ENCODE measurements around the gene RCBTB2.

RCBTB2 gene

DNA sequence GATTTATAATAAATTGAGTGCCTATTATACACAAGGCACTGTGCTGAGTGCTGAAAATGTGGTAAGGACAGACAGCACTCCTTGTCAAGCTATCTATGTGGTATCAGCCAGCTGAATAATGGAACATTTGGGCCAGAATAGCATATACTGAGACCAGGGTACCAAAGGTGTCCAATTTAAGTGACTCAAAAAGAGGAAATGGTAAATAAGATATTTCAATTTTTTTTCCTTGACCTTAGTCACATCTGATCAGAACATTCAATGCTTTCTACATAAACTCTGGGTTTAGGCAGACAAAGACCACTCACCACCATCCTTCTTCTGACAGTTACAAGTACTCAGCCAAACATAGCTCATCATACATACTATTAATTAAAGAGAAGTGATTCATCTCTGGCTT is 43.2 kb downstream of the RCBTB2 start:
- in situ Hi-C loops (cut with HindIII; ENCODE audit: low sequenced_read_pairs), result no loop called here
- no peak overlapping the region for H3K4me3 ChIP-seq (ENCODE audit: low read depth, low read length)
- TF ChIP-seq, protein P1, sequence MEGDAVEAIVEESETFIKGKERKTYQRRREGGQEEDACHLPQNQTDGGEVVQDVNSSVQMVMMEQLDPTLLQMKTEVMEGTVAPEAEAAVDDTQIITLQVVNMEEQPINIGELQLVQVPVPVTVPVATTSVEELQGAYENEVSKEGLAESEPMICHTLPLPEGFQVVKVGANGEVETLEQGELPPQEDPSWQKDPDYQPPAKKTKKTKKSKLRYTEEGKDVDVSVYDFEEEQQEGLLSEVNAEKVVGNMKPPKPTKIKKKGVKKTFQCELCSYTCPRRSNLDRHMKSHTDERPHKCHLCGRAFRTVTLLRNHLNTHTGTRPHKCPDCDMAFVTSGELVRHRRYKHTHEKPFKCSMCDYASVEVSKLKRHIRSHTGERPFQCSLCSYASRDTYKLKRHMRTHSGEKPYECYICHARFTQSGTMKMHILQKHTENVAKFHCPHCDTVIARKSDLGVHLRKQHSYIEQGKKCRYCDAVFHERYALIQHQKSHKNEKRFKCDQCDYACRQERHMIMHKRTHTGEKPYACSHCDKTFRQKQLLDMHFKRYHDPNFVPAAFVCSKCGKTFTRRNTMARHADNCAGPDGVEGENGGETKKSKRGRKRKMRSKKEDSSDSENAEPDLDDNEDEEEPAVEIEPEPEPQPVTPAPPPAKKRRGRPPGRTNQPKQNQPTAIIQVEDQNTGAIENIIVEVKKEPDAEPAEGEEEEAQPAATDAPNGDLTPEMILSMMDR (IDR thresholded peaks at IDR 0.05; ENCODE audit: low read depth, low read length, missing control alignments), result no peak
- no peak for DNase-seq (ENCODE audit: low read depth)

- in situ Hi-C loops (cut with HindIII; ENCODE audit: low sequenced_read_pairs), result no loop called here
- no peak for DNase-seq (ENCODE audit: low read depth)
- no peak overlapping the region for H3K4me3 ChIP-seq (ENCODE audit: low read depth, low read length)
- TF ChIP-seq, protein P1 (IDR thresholded peaks at IDR 0.05; ENCODE audit: low read depth, low read length, missing control alignments), result no peak
These were observed 43.9 kb downstream of the RCBTB2 start for GRCh38 chr13:48488995-48489394.

GRCh38 chr13:48487968-48488367 is 44.9 kb downstream of the RCBTB2 start:
- H3K4me3 ChIP-seq (ENCODE audit: low read depth, low read length), result no peak overlapping the region
- TF ChIP-seq, protein P1 (IDR thresholded peaks at IDR 0.05; ENCODE audit: low read depth, low read length, missing control alignments), result no peak
- in situ Hi-C loops (cut with HindIII; ENCODE audit: low sequenced_read_pairs), result no loop called here
- DNase-seq (ENCODE audit: low read depth), result no peak

GRCh38 chr13:48486836-48487235 is 46.0 kb downstream of the RCBTB2 start:
- in situ Hi-C loops (cut with HindIII; ENCODE audit: low sequenced_read_pairs), result no loop called here
- H3K4me3 ChIP-seq (ENCODE audit: low read depth, low read length), result no peak overlapping the region
- no peak for DNase-seq (ENCODE audit: low read depth)
- TF ChIP-seq, protein P1 (IDR thresholded peaks at IDR 0.05; ENCODE audit: low read depth, low read length, missing control alignments), result no peak

- TF ChIP-seq, protein P1 (IDR thresholded peaks at IDR 0.05; ENCODE audit: low read depth, low read length, missing control alignments), result no peak
- in situ Hi-C loops (cut with HindIII; ENCODE audit: low sequenced_read_pairs), result no loop called here
- DNase-seq (ENCODE audit: low read depth), result no peak
- no peak overlapping the region for H3K4me3 ChIP-seq (ENCODE audit: low read depth, low read length)
These were observed 46.5 kb downstream of the RCBTB2 start for GRCh38 chr13:48486362-48486761.

- no peak for DNase-seq (ENCODE audit: low read depth)
- H3K4me3 ChIP-seq (ENCODE audit: low read depth, low read length), result no peak overlapping the region
- in situ Hi-C loops (cut with HindIII; ENCODE audit: low sequenced_read_pairs), result no loop called here
- TF ChIP-seq, protein P1 (IDR thresholded peaks at IDR 0.05; ENCODE audit: low read depth, low read length, missing control alignments), result no peak
These were observed 47.4 kb downstream of the RCBTB2 start for GRCh38 chr13:48485432-48485831.

DNA sequence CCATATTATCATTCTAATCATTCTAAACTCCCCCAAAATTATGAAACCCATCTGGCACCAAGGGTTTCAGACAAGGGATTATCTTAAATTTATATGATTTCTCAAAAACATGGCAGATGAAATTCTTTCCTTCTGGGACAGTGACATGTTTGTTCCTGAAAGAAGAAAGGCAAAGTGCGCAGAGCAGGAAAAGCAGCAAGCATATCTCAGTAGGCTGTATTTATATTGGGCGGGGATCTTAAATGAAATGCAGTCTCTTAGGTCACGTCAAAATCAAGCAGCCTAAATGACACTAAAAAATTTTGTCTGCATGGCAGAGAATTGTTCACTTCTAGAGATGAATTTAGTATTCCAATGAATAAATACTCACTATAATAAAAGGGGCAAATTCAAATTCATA is 49.3 kb downstream of the RCBTB2 start:
- in situ Hi-C loops (cut with HindIII; ENCODE audit: low sequenced_read_pairs), result no loop called here
- no peak for DNase-seq (ENCODE audit: low read depth)
- no peak overlapping the region for H3K4me3 ChIP-seq (ENCODE audit: low read depth, low read length)
- TF ChIP-seq, protein P1 (IDR thresholded peaks at IDR 0.05; ENCODE audit: low read depth, low read length, missing control alignments), result no peak

Data from astrocyte of the cerebellum (primary cell).